CD14-positive monocyte (primary cell): Measurements from ENCODE around the gene ADAMTSL2. TPM values are rescaled to one million over a fixed set of nuclear protein-coding genes. Genes with fewer than 3 reads are reported as not detected.

ENCODE experiments used
- DNase-seq, 3 donors: peaks; one replicate each; pipeline ENCODE4 v3.0.0-alpha.2; 2011 to 2022
- H2AFZ ChIP-seq: 2 replicates; pipeline ENCODE4 v1.6.0; 2012; ENCODE audit warnings: mild to moderate bottlenecking, low read depth, low read length, inconsistent platforms; ENCODE audit not compliant: insufficient read depth, poor library complexity, severe bottlenecking
- H3K27ac ChIP-seq, 2 donors: 1 replicate in 1 of 2; 2 replicates in 1 of 2; pipeline ENCODE4 v1.5.1; 2012 to 2013; ENCODE audit warnings: low read length in 2 of 2, control low read depth in 1 of 2, inconsistent platforms in 1 of 2, low read depth in 1 of 2, mild to moderate bottlenecking in 1 of 2
- H3K27me3 ChIP-seq, 2 donors: one replicate each; pipeline versions ENCODE4 v1.6.0 to v1.6.1; 2011 to 2013; ENCODE audit warnings: low read length in 2 of 2; ENCODE audit not compliant: control insufficient read depth in 2 of 2, insufficient read depth in 2 of 2
- H3K36me3 ChIP-seq, 2 donors: replicated peaks in 1 of 2; 1 replicate in 1 of 2; 2 replicates in 1 of 2; pipeline versions ENCODE4 v1.5.1 to v1.6.1; 2012 to 2013; ENCODE audit warnings: low read length in 2 of 2, control low read depth in 1 of 2, inconsistent platforms in 1 of 2, mild to moderate bottlenecking in 1 of 2; ENCODE audit not compliant: insufficient read depth in 2 of 2, control insufficient read depth in 1 of 2
- H3K4me1 ChIP-seq, 2 donors: 1 replicate in 1 of 2; 2 replicates in 1 of 2; pipeline versions ENCODE4 v1.5.1 to v1.6.1; 2012 to 2013; ENCODE audit warnings: low read length in 2 of 2, control low read depth in 1 of 2, inconsistent platforms in 1 of 2, mild to moderate bottlenecking in 1 of 2, moderate library complexity in 1 of 2; ENCODE audit not compliant: insufficient read depth in 2 of 2, control insufficient read depth in 1 of 2
- H3K4me2 ChIP-seq: replicated peaks from 2 replicates; pipeline ENCODE3; 2012; ENCODE audit warnings: low read length, moderate library complexity, mild to moderate bottlenecking; ENCODE audit not compliant: poor library complexity, severe bottlenecking; ENCODE audit errors: extremely low read depth
- H3K4me3 ChIP-seq, 3 experiments: fragments of 200-600 bp in 1 of 3; sonication (generic) in 1 of 3; replicated peaks in 1 of 3; 1 replicate in 2 of 3; 2 replicates in 1 of 3; pipeline ENCODE4 v1.5.1; 2011 to 2013; ENCODE audit warnings: low read length in 3 of 3, mild to moderate bottlenecking in 3 of 3, control low read depth in 2 of 3, low read depth in 2 of 3, inconsistent platforms in 1 of 3, moderate library complexity in 1 of 3
- H3K79me2 ChIP-seq: 2 replicates; pipeline ENCODE4 v1.6.0; 2012; ENCODE audit warnings: mild to moderate bottlenecking, control low read depth, inconsistent platforms, low read length, moderate library complexity; ENCODE audit not compliant: insufficient read depth
- H3K9ac ChIP-seq: 2 replicates; pipeline ENCODE4 v1.6.0; 2017; ENCODE audit warnings: low read length, mild to moderate bottlenecking; ENCODE audit not compliant: insufficient read depth, poor library complexity, severe bottlenecking
- H3K9me3 ChIP-seq, 2 donors: replicated peaks in 1 of 2; 1 replicate in 1 of 2; 2 replicates in 1 of 2; pipeline versions ENCODE4 v1.5.1 to v1.6.1; 2012 to 2013; ENCODE audit warnings: low read length in 2 of 2, control low read depth in 1 of 2; ENCODE audit not compliant: control insufficient read depth in 1 of 2, insufficient read depth in 1 of 2
- H4K20me1 ChIP-seq: 2 replicates; pipeline ENCODE4 v1.6.0; 2012; ENCODE audit warnings: mild to moderate bottlenecking, low read length, control low read depth, moderate library complexity; ENCODE audit not compliant: insufficient read depth
- H3K27ac Mint-ChIP-seq, 7 donors: one replicate each; pipeline ENCODE4 v1.8.0; 2020; ENCODE audit warnings: mild to moderate bottlenecking in 7 of 7, mixed read lengths in 7 of 7, moderate library complexity in 6 of 7, inconsistent platforms in 2 of 7
- H3K27me3 Mint-ChIP-seq, 3 donors: one replicate each; pipeline ENCODE4 v1.8.0; 2021 to 2022; ENCODE audit warnings: low read depth in 3 of 3, mild to moderate bottlenecking in 3 of 3, mixed read lengths in 3 of 3, moderate library complexity in 3 of 3, inconsistent platforms in 1 of 3
- H3K36me3 Mint-ChIP-seq, 2 donors: one replicate each; pipeline ENCODE4 v1.8.0; 2020; ENCODE audit warnings: mixed read lengths in 2 of 2, inconsistent platforms in 1 of 2, mild to moderate bottlenecking in 1 of 2
- H3K4me1 Mint-ChIP-seq: one replicate; pipeline ENCODE4 v1.8.0; 2020; ENCODE audit warnings: mild to moderate bottlenecking, mixed read lengths
- H3K4me3 Mint-ChIP-seq, 2 donors: one replicate each; pipeline ENCODE4 v1.8.0; 2020; ENCODE audit warnings: mild to moderate bottlenecking in 2 of 2, mixed read lengths in 2 of 2, moderate library complexity in 1 of 2
- H3K9me3 Mint-ChIP-seq, 7 donors: one replicate each; pipeline ENCODE4 v1.8.0; 2020 to 2022; ENCODE audit warnings: mixed read lengths in 7 of 7, mild to moderate bottlenecking in 6 of 7, moderate library complexity in 6 of 7, inconsistent platforms in 2 of 7
- CTCF ChIP-seq: fragments of 200-600 bp; IDR thresholded peaks from one replicate; pipeline ENCODE4 v1.8.0; 2022; ENCODE audit warnings: antibody characterized with exemption, mild to moderate bottlenecking
- WGBS: methylation state at CpG from one replicate; pipeline ENCODE4 v1.1.5; 2013; ENCODE audit warnings: missing lambda C conversion rate; ENCODE audit not compliant: insufficient coverage; 5-methylcytosine and 5-hydroxymethylcytosine counted together
- intact Hi-C, 2 donors: fragments of 100-400 bp; cut with micrococcal nuclease; formaldehyde crosslinking; loops; one replicate each; pipeline versions ENCODE4 v1.15.0 to v1.15.1; 2023
- polyA plus RNA-seq, 3 donors: library from polyadenylated mRNA; depleted of rRNA in 1 of 3; unstranded in 2 of 3; stranded (reverse) in 1 of 3; fragments of 300-500 nt in 2 of 3; fragments of >200 nt in 1 of 3; fragmentation: Illumina TruSeq in 2 of 3; gene quantifications; 1 replicate in 2 of 3; 2 replicates in 1 of 3; pipeline ENCODE4 v1.2.3, GENCODE V29; 2012 to 2021

Gene ADAMTSL2
- polyA plus RNA-seq, 3 donors, result 0.08 TPM; not detected in 2

GRCh38 chr9:133542002-133542401 is 7.5 kb downstream of the ADAMTSL2 start:
- Histone ChIP-seq H4K20me1 (no peaks in the 10 kb centered on the region), H3K27me3 (peaks cover 0 to 20% of the 10 kb centered on the region in 2 donors), H3K27ac (no peak overlapping the region), H3K36me3 (no peaks in the 10 kb centered on the region), H3K4me2 (no peak overlapping the region), H3K4me3 (no peak overlapping the region), H3K79me2 (no peaks in the 10 kb centered on the region), H3K4me1 (peaks cover 16 to 22% of the 10 kb centered on the region in 2 donors), H3K9ac (no peak overlapping the region), H2AFZ (no peak overlapping the region), H3K9me3 (no peaks in the 10 kb centered on the region)
- no peak for DNase-seq
- Mint-ChIP-seq H3K36me3 (no peaks in the 10 kb centered on the region), H3K9me3 (no peaks in the 10 kb centered on the region), H3K4me1 (peaks cover 18% of the 10 kb centered on the region), H3K27me3 (peaks cover 22 to 39% (median 26%) of the 10 kb centered on the region in 3 donors), H3K4me3 (no peak overlapping the region), H3K27ac (no peak overlapping the region)
- intact Hi-C loops, result no loop called here
- WGBS, result 98% methylated on average over 6 of the region's 13 CpGs
- no peak for TF ChIP-seq CTCF

- H3K27ac Mint-ChIP-seq, result no peak overlapping the region
- Histone ChIP-seq H3K9ac (no peak overlapping the region), H4K20me1 (no peaks in the 10 kb centered on the region), H3K4me3 (no peak overlapping the region), H3K4me1 (peaks cover 16 to 21% of the 10 kb centered on the region in 2 donors), H3K4me2 (no peak overlapping the region), H3K27me3 (peaks cover 0 to 16% of the 10 kb centered on the region in 2 donors), H3K27ac (no peak overlapping the region), H3K36me3 (no peaks in the 10 kb centered on the region), H3K9me3 (no peaks in the 10 kb centered on the region), H3K79me2 (no peaks in the 10 kb centered on the region), H2AFZ (no peak overlapping the region)
- no peak for TF ChIP-seq CTCF
- H3K9me3 Mint-ChIP-seq, result no peaks in the 10 kb centered on the region
- WGBS, result 90% methylated on average over 8 of the region's 16 CpGs
- no peaks in the 10 kb centered on the region for H3K36me3 Mint-ChIP-seq
- intact Hi-C loops, result no loop called here
- DNase-seq, result no peak
- H3K4me1 Mint-ChIP-seq, result peaks cover 16% of the 10 kb centered on the region
- no peak overlapping the region for H3K4me3 Mint-ChIP-seq
- H3K27me3 Mint-ChIP-seq, result peaks cover 17 to 27% (median 20%) of the 10 kb centered on the region in 3 donors
Observed at GRCh38 chr9:133543772-133544467, 9.4 kb downstream of the ADAMTSL2 start.
